Retinal pigment epithelial cell (primary cell): ENCODE results near the gene PIP5K1B.
A peak's percentile ranks its signal among the peaks of the same experiment; 100 is the strongest.

Source experiments
- DNase-seq: peaks from one replicate; pipeline ENCODE4 v3.0.0-alpha.2; 2010; ENCODE audit warnings: low read depth
- H3K4me3 ChIP-seq: 2 replicates; pipeline ENCODE4 v1.5.1; 2011; ENCODE audit warnings: mild to moderate bottlenecking, low read length, control low read depth, moderate library complexity
- TF ChIP-seq, protein P1 (sequence below): conservative IDR thresholded peaks from 2 replicates; pipeline ENCODE4 v1.5.1; 2011; ENCODE audit warnings: low read depth, low read length, control low read depth, inconsistent platforms

The PIP5K1B gene

DNA sequence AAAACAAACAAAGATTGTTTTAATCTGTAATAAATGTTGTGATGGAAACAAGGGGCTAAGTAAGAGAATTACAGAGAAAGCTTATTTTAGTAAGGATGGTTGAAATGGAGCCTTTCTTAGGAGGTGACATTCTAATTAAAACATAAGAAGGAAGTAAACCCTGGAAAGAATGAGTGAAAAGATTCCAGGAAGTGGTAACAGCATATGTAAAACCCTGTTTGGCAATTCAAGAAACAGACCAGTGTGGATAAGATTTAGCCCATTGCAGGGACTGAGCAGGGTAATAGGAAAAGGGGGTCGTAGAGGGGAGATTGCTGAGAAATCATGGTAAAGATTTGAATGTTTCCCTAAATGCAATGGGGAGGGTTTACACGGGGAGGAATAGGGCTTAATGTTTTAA lies 21.6 kb upstream of the PIP5K1B start:
- H3K4me3 ChIP-seq, result no peak overlapping the region
- no peak for DNase-seq
- TF ChIP-seq, protein P1, sequence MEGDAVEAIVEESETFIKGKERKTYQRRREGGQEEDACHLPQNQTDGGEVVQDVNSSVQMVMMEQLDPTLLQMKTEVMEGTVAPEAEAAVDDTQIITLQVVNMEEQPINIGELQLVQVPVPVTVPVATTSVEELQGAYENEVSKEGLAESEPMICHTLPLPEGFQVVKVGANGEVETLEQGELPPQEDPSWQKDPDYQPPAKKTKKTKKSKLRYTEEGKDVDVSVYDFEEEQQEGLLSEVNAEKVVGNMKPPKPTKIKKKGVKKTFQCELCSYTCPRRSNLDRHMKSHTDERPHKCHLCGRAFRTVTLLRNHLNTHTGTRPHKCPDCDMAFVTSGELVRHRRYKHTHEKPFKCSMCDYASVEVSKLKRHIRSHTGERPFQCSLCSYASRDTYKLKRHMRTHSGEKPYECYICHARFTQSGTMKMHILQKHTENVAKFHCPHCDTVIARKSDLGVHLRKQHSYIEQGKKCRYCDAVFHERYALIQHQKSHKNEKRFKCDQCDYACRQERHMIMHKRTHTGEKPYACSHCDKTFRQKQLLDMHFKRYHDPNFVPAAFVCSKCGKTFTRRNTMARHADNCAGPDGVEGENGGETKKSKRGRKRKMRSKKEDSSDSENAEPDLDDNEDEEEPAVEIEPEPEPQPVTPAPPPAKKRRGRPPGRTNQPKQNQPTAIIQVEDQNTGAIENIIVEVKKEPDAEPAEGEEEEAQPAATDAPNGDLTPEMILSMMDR, result no peak

DNA sequence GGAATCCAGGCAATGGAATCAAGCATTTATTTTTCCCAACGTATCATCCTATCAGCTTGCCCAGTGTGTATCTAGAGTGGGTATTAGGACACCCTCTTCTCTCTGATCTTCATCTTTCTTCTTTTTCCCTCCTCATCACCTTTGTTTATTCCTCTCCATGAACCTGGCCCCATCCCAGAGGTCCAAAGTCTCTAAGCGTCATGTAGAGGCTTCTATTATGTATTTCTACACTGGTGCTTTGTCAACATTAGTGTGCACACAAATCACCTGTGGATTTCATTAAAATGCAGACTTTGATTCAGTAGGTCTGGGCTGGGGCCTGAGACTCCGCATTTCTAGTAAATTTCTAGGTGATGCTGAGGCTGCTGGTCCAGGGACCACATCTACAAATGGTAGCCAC lies 19.8 kb upstream of the PIP5K1B start:
- TF ChIP-seq, protein P1, result no peak
- DNase-seq, result no peak

DNA sequence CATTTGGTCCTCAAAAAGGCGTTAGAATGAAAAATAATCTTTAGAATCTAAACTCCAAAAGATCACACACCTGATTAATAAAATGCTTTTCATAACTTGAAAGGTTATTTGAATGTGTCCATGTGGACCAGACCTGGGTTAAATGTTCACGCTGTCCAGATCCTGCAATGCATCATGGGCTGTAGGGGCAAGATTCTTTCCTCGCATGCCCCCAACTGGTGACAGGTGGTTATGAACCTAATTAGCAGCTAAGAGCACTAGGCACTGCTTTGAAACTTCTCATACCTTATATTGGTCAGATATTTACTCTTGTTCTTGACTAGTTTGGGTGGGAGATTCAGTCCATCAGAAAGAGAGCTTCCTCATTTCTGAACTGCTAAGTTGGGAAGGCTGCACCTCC lies 19.3 kb upstream of the PIP5K1B start:
- DNase-seq, result no peak
- TF ChIP-seq, protein P1, result peak; percentile 35
- H3K4me3 ChIP-seq, result no peak overlapping the region

More for the DNA sequence above, 19.8 kb upstream of the PIP5K1B start:
- H3K4me3 ChIP-seq, result no peak overlapping the region

DNA sequence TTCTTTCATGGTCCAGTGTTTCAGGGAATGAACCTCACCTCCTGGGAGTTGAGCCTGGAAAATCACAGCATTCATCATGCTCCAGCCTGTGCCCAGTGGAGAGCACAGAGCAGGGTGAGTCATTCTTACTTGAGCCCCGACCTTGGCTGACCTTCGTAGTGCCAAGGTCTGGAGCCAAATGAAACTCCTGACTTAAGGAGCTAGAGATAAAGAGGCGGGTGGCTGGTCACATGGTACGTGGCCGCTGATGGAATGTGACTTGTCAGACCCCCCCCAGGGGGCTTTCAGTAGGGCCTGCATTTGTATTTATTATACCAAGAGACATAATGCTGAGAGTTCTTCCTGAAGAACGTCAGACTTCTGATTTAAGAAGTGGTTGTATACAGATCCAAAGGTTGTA lies 15.0 kb upstream of the PIP5K1B start:
- H3K4me3 ChIP-seq, result no peak overlapping the region
- TF ChIP-seq, protein P1, result no peak
- DNase-seq, result peak; percentile 96

DNA sequence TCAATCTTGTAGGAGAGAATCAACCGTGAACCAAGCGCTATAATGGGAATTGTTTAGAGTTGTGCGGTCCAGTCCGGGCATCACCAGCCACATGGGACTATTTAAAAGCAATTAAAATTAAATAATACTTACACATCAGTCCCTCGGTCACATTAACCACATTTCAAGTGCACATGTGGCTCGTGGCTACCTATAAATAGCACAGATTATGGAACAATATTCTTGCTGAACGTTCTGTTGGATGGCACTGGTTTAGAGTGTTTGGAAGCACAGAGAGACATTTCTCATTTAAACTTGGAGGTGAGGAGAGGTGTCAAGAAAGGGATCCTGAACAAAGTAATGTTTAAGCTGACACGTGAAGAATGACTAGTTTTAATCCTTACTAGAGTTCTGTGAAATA lies 12.5 kb upstream of the PIP5K1B start:
- TF ChIP-seq, protein P1, result no peak
- no peak overlapping the region for H3K4me3 ChIP-seq
- no peak for DNase-seq

DNA sequence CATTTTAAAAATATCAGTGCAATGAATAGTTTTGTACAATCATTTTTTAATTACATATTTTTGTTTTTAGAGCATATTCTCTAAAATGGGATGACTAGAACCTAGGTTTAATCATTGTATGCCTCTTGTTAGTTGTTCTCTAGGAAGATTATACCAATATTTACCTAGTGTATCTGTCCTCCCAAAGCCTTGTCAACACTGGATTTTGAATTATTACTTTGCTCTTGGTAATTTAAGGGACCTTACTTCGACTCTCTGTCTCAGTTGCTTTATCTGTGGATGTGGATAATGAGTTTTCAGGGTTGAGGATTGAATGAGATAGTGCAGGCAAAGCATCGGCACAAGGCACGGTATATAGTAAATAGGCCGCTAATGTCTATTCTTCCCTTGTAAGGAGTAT lies 10.9 kb upstream of the PIP5K1B start:
- no peak overlapping the region for H3K4me3 ChIP-seq
- no peak for DNase-seq
- TF ChIP-seq, protein P1, result no peak

DNA sequence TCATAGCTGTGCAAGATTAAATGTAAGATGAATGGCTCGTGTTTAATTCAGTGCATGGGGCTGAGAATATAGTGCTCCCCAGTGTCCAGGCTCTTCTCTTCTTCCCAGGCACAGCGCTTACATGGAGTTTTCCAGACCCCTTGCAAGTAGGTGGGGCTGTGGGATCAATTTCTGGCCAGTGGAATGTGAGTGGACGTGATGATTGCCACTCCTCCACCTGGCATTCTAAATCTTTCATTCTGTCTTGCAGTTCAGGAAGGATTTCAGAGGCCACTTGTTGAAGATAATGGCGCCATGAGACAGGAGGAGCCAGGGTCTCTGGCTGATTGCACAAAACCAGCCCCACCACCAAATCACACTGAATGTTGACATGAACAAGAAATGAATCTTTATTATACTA lies 7.2 kb upstream of the PIP5K1B start:
- DNase-seq, result no peak
- TF ChIP-seq, protein P1, result no peak
- H3K4me3 ChIP-seq, result no peak overlapping the region
